Naive thymus-derived CD4-positive, alpha-beta T cell (primary cell): ENCODE data around the gene TMEM40. TPM values are rescaled to one million over a fixed set of nuclear protein-coding genes. Genes with fewer than 3 reads are reported as not detected.
A peak's percentile ranks its signal among the peaks of the same experiment; 100 is the strongest.

Source experiments
- ATAC-seq: fragments of 150-1000 bp; cut with Tn5 transposase; 2 replicates; pipeline ENCODE4 v1.10.0; 2021; ENCODE audit warnings: mild to moderate bottlenecking, moderate library complexity
- CTCF ChIA-PET: fragments of 350-600 bp; sonication (Branson Sonifier 250); formaldehyde crosslinking; loops from one replicate; lab custom pipeline; 2021; ENCODE audit warnings: antibody characterized with exemption; lab: Charles Lee
- POLR2A ChIA-PET: fragments of 350-600 bp; sonication (Branson Sonifier 250); formaldehyde crosslinking; loops from one replicate; lab custom pipeline; 2021; ENCODE audit warnings: antibody characterized with exemption, inconsistent platforms; lab: Charles Lee
- DNase-seq, 9 donors: peaks; one replicate each; pipeline versions ENCODE4 v3.0.0 to v3.0.0-alpha.2; 2020 to 2022; ENCODE audit warnings: mixed read lengths in 1 of 9
- H3K27ac ChIP-seq: one replicate; pipeline ENCODE4 v1.7.0; 2013; ENCODE audit warnings: mild to moderate bottlenecking, low read depth, low read length, moderate library complexity
- H3K27me3 ChIP-seq, 2 donors: one replicate each; pipeline ENCODE4 v1.7.0; 2013; ENCODE audit warnings: low read length in 2 of 2, mild to moderate bottlenecking in 2 of 2, moderate library complexity in 2 of 2; ENCODE audit not compliant: control insufficient read depth in 2 of 2, insufficient read depth in 2 of 2
- H3K36me3 ChIP-seq, 3 experiments: 1 replicate in 2 of 3; 2 replicates in 1 of 3; pipeline ENCODE4 v1.7.0; 2013; ENCODE audit warnings: low read length in 3 of 3, mild to moderate bottlenecking in 3 of 3, moderate library complexity in 1 of 3; ENCODE audit not compliant: insufficient read depth in 3 of 3, control insufficient read depth in 2 of 3
- H3K4me1 ChIP-seq, 2 donors: one replicate each; pipeline ENCODE4 v1.7.0; 2013; ENCODE audit warnings: low read length in 2 of 2, mild to moderate bottlenecking in 2 of 2, moderate library complexity in 1 of 2; ENCODE audit not compliant: control insufficient read depth in 2 of 2, insufficient read depth in 2 of 2
- H3K4me3 ChIP-seq: 2 replicates; pipeline ENCODE4 v1.7.0; 2013; ENCODE audit warnings: mild to moderate bottlenecking, low read length
- H3K9me3 ChIP-seq, 3 experiments: 1 replicate in 2 of 3; 2 replicates in 1 of 3; pipeline ENCODE4 v1.7.0; 2013; ENCODE audit warnings: low read length in 3 of 3; ENCODE audit not compliant: control insufficient read depth in 2 of 3
- H3K27ac Mint-ChIP-seq, 9 donors: one replicate each; pipeline ENCODE4 v1.8.0; 2020 to 2022; ENCODE audit warnings: mixed read lengths in 9 of 9, mild to moderate bottlenecking in 8 of 9, moderate library complexity in 5 of 9, inconsistent platforms in 2 of 9
- H3K27me3 Mint-ChIP-seq, 5 donors: one replicate each; pipeline ENCODE4 v1.8.0; 2021 to 2022; ENCODE audit warnings: mixed read lengths in 5 of 5, mild to moderate bottlenecking in 1 of 5
- H3K36me3 Mint-ChIP-seq, 5 donors: one replicate each; pipeline ENCODE4 v1.8.0; 2020 to 2022; ENCODE audit warnings: mixed read lengths in 5 of 5, mild to moderate bottlenecking in 3 of 5, inconsistent platforms in 1 of 5
- H3K4me1 Mint-ChIP-seq, 7 donors: one replicate each; pipeline ENCODE4 v1.8.0; 2020 to 2022; ENCODE audit warnings: mixed read lengths in 7 of 7, mild to moderate bottlenecking in 3 of 7, inconsistent platforms in 1 of 7
- H3K4me3 Mint-ChIP-seq, 10 donors: one replicate each; pipeline ENCODE4 v1.8.0; 2020 to 2022; ENCODE audit warnings: mild to moderate bottlenecking in 10 of 10, mixed read lengths in 10 of 10, moderate library complexity in 6 of 10, inconsistent platforms in 2 of 10
- H3K9me3 Mint-ChIP-seq, 11 donors: one replicate each; pipeline ENCODE4 v1.8.0; 2020 to 2022; ENCODE audit warnings: mixed read lengths in 11 of 11, mild to moderate bottlenecking in 4 of 11, inconsistent platforms in 1 of 11, moderate library complexity in 1 of 11
- intact Hi-C, 2 donors: fragments of 100-400 bp; cut with micrococcal nuclease; formaldehyde crosslinking; loops; one replicate each; pipeline ENCODE4 v1.15.1; 2023
- polyA plus RNA-seq, 2 donors: library from polyadenylated mRNA; unstranded; fragments of 300-500 nt; fragmentation: Illumina TruSeq; gene quantifications; one replicate each; pipeline ENCODE4 v1.2.3, GENCODE V29; 2021
- total RNA-seq, 6 experiments: library from RNA in 5 of 6; stranded (reverse) in 5 of 6; gene quantifications; 1 replicate in 5 of 6; 2 replicates in 1 of 6; pipeline ENCODE4 v1.2.3 and lab custom pipeline; 2021 to 2026

TMEM40 gene
- total and polyA plus RNA-seq, 7 experiments from 2014 or later, result 1.1 TPM; not detected in 6

- ATAC-seq (peak; percentile 98), DNase-seq (peak; percentile 37 to 85 (median 81))
- POLR2A ChIA-PET, result no interaction called here
- peak overlapping the region; percentile 46 to 93 (median 74) for H3K27ac Mint-ChIP-seq
- CTCF ChIA-PET, result interaction anchor here (0.6 to 1.7 kb wide), 4 partner anchors 11 to 366 kb away, joined by 3 to 9 read pairs (median 4); no protein-coding TSS in a partner anchor
- Histone ChIP-seq H3K4me3 (peak overlapping the region; percentile 50), H3K9me3 (no peaks in the 10 kb centered on the region), H3K27me3 (no peaks in the 10 kb centered on the region), H3K4me1 (peaks cover 0 to 5% of the 10 kb centered on the region in 2 donors), H3K36me3 (no peaks in the 10 kb centered on the region), H3K27ac (no peak overlapping the region)
- H3K9me3 Mint-ChIP-seq, result peaks cover 0 to 3% (median 0%) of the 10 kb centered on the region in 11 donors
- intact Hi-C loops, result loop anchor here (1.0 to 5.0 kb wide), 10 partner anchors 14 to 585 kb away; partner anchors contain the start of genes MKRN2 (in 2 of the 2), RAF1 (in 2 of the 2), RPL32 (in 2 of the 2) and TSEN2 (in 2 of the 2)
- no peaks in the 10 kb centered on the region for H3K36me3 Mint-ChIP-seq
- H3K4me1 Mint-ChIP-seq, result peaks cover 6 to 12% (median 9%) of the 10 kb centered on the region in 7 donors
- peak overlapping the region; percentile 30 to 79 (median 72) for H3K4me3 Mint-ChIP-seq
- H3K27me3 Mint-ChIP-seq, result no peaks in the 10 kb centered on the region
These were observed 38.8 kb downstream of the TMEM40 start for GRCh38 chr3:12719984-12720898.

DNA sequence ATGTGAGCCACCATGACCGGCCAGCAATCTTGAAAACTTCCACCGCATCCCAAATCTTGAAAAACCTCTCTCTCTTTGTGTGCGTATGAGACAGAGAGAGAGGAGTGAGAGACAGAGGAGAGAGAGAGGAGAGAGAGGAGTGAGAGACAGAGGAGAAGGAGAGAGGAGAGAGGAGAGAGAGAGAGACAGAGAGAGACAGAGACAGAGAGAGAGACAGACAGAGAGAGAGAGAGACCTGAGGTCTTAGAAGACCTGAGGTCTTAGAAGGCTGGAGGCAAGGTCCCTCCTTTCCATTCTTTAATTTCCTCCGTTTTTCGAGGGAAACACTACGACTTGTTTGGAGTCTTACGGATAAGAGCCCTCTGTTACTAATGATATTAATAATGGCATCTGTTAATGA lies 39.5 kb downstream of the TMEM40 start:
- Mint-ChIP-seq H3K36me3 (no peaks in the 10 kb centered on the region), H3K27ac (peak overlapping the region in 8 of 9 donors; percentile 46 to 93 (median 80)), H3K4me1 (peaks cover 6 to 12% (median 9%) of the 10 kb centered on the region in 7 donors), H3K27me3 (no peaks in the 10 kb centered on the region), H3K9me3 (peaks cover 0 to 2% (median 0%) of the 10 kb centered on the region in 11 donors), H3K4me3 (peak overlapping the region in 9 of 10 donors; percentile 50 to 79 (median 73))
- peak; percentile 6 for ATAC-seq
- ChIA-PET POLR2A (interaction anchor here (1.4 kb wide), 1 partner anchor 236 kb away, joined by 4 read pairs; the partner anchor contains the start of gene TSEN2), CTCF (interaction anchor here (1.0 to 1.7 kb wide), 3 partner anchors 10 to 121 kb away, joined by 3 to 9 read pairs (median 4); no protein-coding TSS in a partner anchor)
- no peaks in the 10 kb centered on the region for H3K36me3 ChIP-seq
- no peaks in the 10 kb centered on the region for H3K9me3 ChIP-seq
- H3K4me3 ChIP-seq, result peak overlapping the region; percentile 50
- H3K27me3 ChIP-seq, result no peaks in the 10 kb centered on the region
- intact Hi-C loops, result no loop called here
- DNase-seq, result no peak
- peaks cover 0 to 5% of the 10 kb centered on the region in 2 donors for H3K4me1 ChIP-seq
- no peak overlapping the region for H3K27ac ChIP-seq

DNA sequence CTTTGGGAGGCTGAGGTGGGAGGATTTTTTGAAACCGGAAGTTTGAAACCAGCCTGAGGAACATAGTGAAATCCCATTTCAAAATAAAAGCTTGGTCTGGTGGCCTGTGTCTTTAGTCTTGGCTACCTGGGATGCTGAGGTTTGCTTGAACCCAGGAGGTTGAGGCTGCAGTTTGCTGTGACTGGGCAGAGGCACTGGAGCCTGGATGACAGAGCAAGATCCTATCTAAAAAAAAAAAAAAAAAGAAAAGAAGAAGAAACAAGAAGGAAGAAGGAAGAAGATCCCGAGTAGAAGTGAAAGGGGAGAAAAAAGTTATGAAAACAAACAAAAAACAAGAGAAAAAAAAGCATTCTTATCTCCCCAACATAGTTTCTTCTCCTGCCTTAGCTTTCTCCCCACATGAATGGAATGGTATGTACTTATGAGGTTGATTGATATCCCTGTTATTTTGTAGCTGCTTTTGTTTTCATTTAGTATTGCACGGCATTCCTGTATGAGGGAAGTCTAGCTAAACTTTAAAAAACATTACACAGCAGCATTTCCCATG lies 42.4 kb downstream of the TMEM40 start:
- no peak overlapping the region for H3K4me3 Mint-ChIP-seq
- H3K36me3 Mint-ChIP-seq, result no peaks in the 10 kb centered on the region
- H3K4me1 Mint-ChIP-seq, result peaks cover 6 to 12% (median 9%) of the 10 kb centered on the region in 7 donors
- POLR2A ChIA-PET, result no interaction called here
- H3K4me1 ChIP-seq, result peaks cover 0 to 5% of the 10 kb centered on the region in 2 donors
- H3K27ac Mint-ChIP-seq, result no peak overlapping the region
- H3K9me3 Mint-ChIP-seq, result peaks cover 0 to 2% (median 0%) of the 10 kb centered on the region in 11 donors
- H3K27ac ChIP-seq, result no peak overlapping the region
- H3K27me3 Mint-ChIP-seq, result peaks cover 0 to 9% (median 0%) of the 10 kb centered on the region in 5 donors
- ATAC-seq (no peak), DNase-seq (no peak)
- H3K9me3 ChIP-seq, result no peaks in the 10 kb centered on the region
- H3K4me3 ChIP-seq, result no peak overlapping the region
- no peaks in the 10 kb centered on the region for H3K27me3 ChIP-seq
- no peaks in the 10 kb centered on the region for H3K36me3 ChIP-seq
- intact Hi-C loops, result no loop called here
- CTCF ChIA-PET, result no interaction called here

GRCh38 chr3:12714278-12714677 lies 44.8 kb downstream of the TMEM40 start:
- no peak for ATAC-seq

GRCh38 chr3:12710062-12710461 lies 49.0 kb downstream of the TMEM40 start:
- Mint-ChIP-seq H3K27ac (no peak overlapping the region), H3K27me3 (peaks cover 0 to 16% (median 0%) of the 10 kb centered on the region in 5 donors), H3K36me3 (no peaks in the 10 kb centered on the region), H3K9me3 (no peaks in the 10 kb centered on the region), H3K4me3 (no peak overlapping the region), H3K4me1 (no peaks in the 10 kb centered on the region)
- intact Hi-C loops, result no loop called here
- Histone ChIP-seq H3K27ac (no peak overlapping the region), H3K4me3 (no peak overlapping the region), H3K36me3 (no peaks in the 10 kb centered on the region), H3K9me3 (no peaks in the 10 kb centered on the region), H3K4me1 (no peaks in the 10 kb centered on the region), H3K27me3 (no peaks in the 10 kb centered on the region)
- DNase-seq, result no peak
- ChIA-PET POLR2A (no interaction called here), CTCF (interaction anchor here (1.1 kb wide), 1 partner anchor 10 kb away, joined by 4 read pairs; no protein-coding TSS in a partner anchor)
- no peak for ATAC-seq

More at GRCh38 chr3:12714278-12714677, 44.8 kb downstream of the TMEM40 start:
- Mint-ChIP-seq H3K9me3 (no peaks in the 10 kb centered on the region), H3K4me1 (peaks cover 0 to 2% (median 0%) of the 10 kb centered on the region in 7 donors), H3K27ac (no peak overlapping the region), H3K27me3 (peaks cover 0 to 11% (median 0%) of the 10 kb centered on the region in 5 donors), H3K4me3 (no peak overlapping the region), H3K36me3 (no peaks in the 10 kb centered on the region)
- CTCF ChIA-PET, result no interaction called here
- Histone ChIP-seq H3K27me3 (no peaks in the 10 kb centered on the region), H3K36me3 (no peaks in the 10 kb centered on the region), H3K4me3 (no peak overlapping the region), H3K9me3 (no peaks in the 10 kb centered on the region), H3K4me1 (no peaks in the 10 kb centered on the region), H3K27ac (no peak overlapping the region)
- DNase-seq, result no peak
- POLR2A ChIA-PET, result no interaction called here
- intact Hi-C loops, result no loop called here

DNA sequence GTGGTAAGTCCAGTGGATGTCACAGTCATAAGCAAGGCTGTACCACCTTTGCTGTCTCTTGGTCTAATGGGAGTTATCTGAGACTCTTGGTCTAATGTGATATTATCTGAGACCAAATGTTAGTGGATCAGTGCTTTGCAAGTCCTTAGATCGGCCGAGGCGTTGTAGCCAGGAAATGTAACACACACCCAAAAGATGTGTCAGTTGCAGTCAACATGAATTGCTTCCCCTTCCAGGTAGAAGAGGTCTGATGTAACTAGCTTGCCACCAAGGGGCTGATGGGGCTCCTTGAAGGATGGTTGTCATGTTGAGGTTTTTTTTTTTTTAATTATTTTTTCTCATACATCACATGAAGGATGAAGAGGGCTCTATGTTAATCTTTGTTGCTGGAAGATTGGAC lies 49.7 kb downstream of the TMEM40 start:
- Histone ChIP-seq H3K27ac (no peak overlapping the region), H3K9me3 (no peaks in the 10 kb centered on the region), H3K4me3 (no peak overlapping the region), H3K36me3 (no peaks in the 10 kb centered on the region), H3K4me1 (no peaks in the 10 kb centered on the region), H3K27me3 (no peaks in the 10 kb centered on the region)
- peaks cover 0 to 16% (median 0%) of the 10 kb centered on the region in 5 donors for H3K27me3 Mint-ChIP-seq
- H3K4me1 Mint-ChIP-seq, result no peaks in the 10 kb centered on the region
- CTCF ChIA-PET, result interaction anchor here (1.1 kb wide), 1 partner anchor 11 kb away, joined by 4 read pairs; no protein-coding TSS in a partner anchor
- DNase-seq (no peak), ATAC-seq (no peak)
- POLR2A ChIA-PET, result no interaction called here
- no peaks in the 10 kb centered on the region for H3K9me3 Mint-ChIP-seq
- no peak overlapping the region for H3K27ac Mint-ChIP-seq
- intact Hi-C loops, result no loop called here
- no peaks in the 10 kb centered on the region for H3K36me3 Mint-ChIP-seq
- H3K4me3 Mint-ChIP-seq, result no peak overlapping the region
